Left hindlimb (tissue), 1 donor: ENCODE data around the gene ZDHHC9.

ENCODE experiments used
- DNase-seq: peaks from one replicate; pipeline ENCODE4 v3.0.0-alpha.2; 2018

The ZDHHC9 gene

GRCh38 chrX:129818123-129818522 lies 25.6 kb downstream of the ZDHHC9 start:
- no peak for DNase-seq

- no peak for DNase-seq
These were observed 29.9 kb downstream of the ZDHHC9 start for GRCh38 chrX:129813662-129814368.

- DNase-seq, result no peak
These were observed 34.6 kb downstream of the ZDHHC9 start for GRCh38 chrX:129808829-129809796.

- no peak for DNase-seq
These were observed 35.4 kb downstream of the ZDHHC9 start for GRCh38 chrX:129808158-129808828.

- no peak for DNase-seq
These were observed 38.9 kb downstream of the ZDHHC9 start for GRCh38 chrX:129804806-129805205.

GRCh38 chrX:129802863-129803262 lies 40.8 kb downstream of the ZDHHC9 start:
- no peak for DNase-seq

- no peak for DNase-seq
These were observed 43.5 kb downstream of the ZDHHC9 start for GRCh38 chrX:129800186-129800585.

- no peak for DNase-seq
These were observed 44.8 kb downstream of the ZDHHC9 start for GRCh38 chrX:129798888-129799287.

- DNase-seq, result no peak
These were observed 45.2 kb downstream of the ZDHHC9 start for GRCh38 chrX:129798456-129798855.

- DNase-seq, result no peak
These were observed 46.3 kb downstream of the ZDHHC9 start for GRCh38 chrX:129797251-129797906.

GRCh38 chrX:129795584-129795983 lies 48.1 kb downstream of the ZDHHC9 start:
- no peak for DNase-seq

- no peak for DNase-seq
These were observed 50.0 kb downstream of the ZDHHC9 start for GRCh38 chrX:129793604-129794191.

GRCh38 chrX:129792586-129793291 lies 50.9 kb downstream of the ZDHHC9 start:
- DNase-seq, result no peak

GRCh38 chrX:129791961-129792570 lies 51.6 kb downstream of the ZDHHC9 start:
- DNase-seq, result no peak

GRCh38 chrX:129791336-129791735 lies 52.4 kb downstream of the ZDHHC9 start:
- no peak for DNase-seq

GRCh38 chrX:129790808-129791207 lies 52.9 kb downstream of the ZDHHC9 start:
- no peak for DNase-seq

GRCh38 chrX:129790146-129790545 lies 53.5 kb downstream of the ZDHHC9 start:
- no peak for DNase-seq

- no peak for DNase-seq
These were observed 55.2 kb downstream of the ZDHHC9 start for GRCh38 chrX:129788527-129788926.

GRCh38 chrX:129787336-129788055 lies 56.2 kb downstream of the ZDHHC9 start:
- DNase-seq, result no peak

- no peak for DNase-seq
These were observed 57.5 kb downstream of the ZDHHC9 start for GRCh38 chrX:129786210-129786651.
